ENCODE measurements around the gene CCN5. TPM values are rescaled to one million over a fixed set of nuclear protein-coding genes. Genes with fewer than 3 reads are reported as not detected.

Gene CCN5
- total RNA-seq, 1 donor from 2014 or later = not detected

GRCh38 chr20:44716309-44717106 lies 1.3 kb downstream of the CCN5 start:
- Histone ChIP-seq H3K4me3 (ENCODE audit: low read depth, low read length) (no peak overlapping the region), H3K36me3 (ENCODE audit: control insufficient read depth, insufficient read depth, low read length) (no peaks in the 10 kb centered on the region), H3K27me3 (ENCODE audit: control insufficient read depth, insufficient read depth, low read length) (no peaks in the 10 kb centered on the region)
- peak; percentile 40 for DNase-seq (ENCODE audit: low read depth)
- no peak for FAIRE-seq
- no peak for TF ChIP-seq CTCF (IDR thresholded peaks at IDR 0.05; ENCODE audit: insufficient read depth, low read length, severe bottlenecking)

- peak; percentile 30 for TF ChIP-seq CTCF (IDR thresholded peaks at IDR 0.05; ENCODE audit: insufficient read depth, low read length, severe bottlenecking)
- no peaks in the 10 kb centered on the region for H3K36me3 ChIP-seq (ENCODE audit: control insufficient read depth, insufficient read depth, low read length)
- DNase-seq (ENCODE audit: low read depth) (no peak), FAIRE-seq (no peak)
- no peaks in the 10 kb centered on the region for H3K27me3 ChIP-seq (ENCODE audit: control insufficient read depth, insufficient read depth, low read length)
- H3K4me3 ChIP-seq (ENCODE audit: low read depth, low read length) = no peak overlapping the region
Measured at GRCh38 chr20:44717986-44718385, 2.8 kb downstream of the CCN5 start.

GRCh38 chr20:44719841-44720240 lies 4.7 kb downstream of the CCN5 start:
- no peak for FAIRE-seq
- Histone ChIP-seq H3K36me3 (ENCODE audit: control insufficient read depth, insufficient read depth, low read length) (no peaks in the 10 kb centered on the region), H3K4me3 (ENCODE audit: low read depth, low read length) (no peak overlapping the region), H3K27me3 (ENCODE audit: control insufficient read depth, insufficient read depth, low read length) (no peaks in the 10 kb centered on the region)
- DNase-seq (ENCODE audit: low read depth) = no peak
- no peak for TF ChIP-seq CTCF (IDR thresholded peaks at IDR 0.05; ENCODE audit: insufficient read depth, low read length, severe bottlenecking)

- FAIRE-seq = no peak
- H3K27me3 ChIP-seq (ENCODE audit: control insufficient read depth, insufficient read depth, low read length) = no peaks in the 10 kb centered on the region
- DNase-seq (ENCODE audit: low read depth) = no peak
Measured at GRCh38 chr20:44720621-44720996, 5.4 kb downstream of the CCN5 start.

GRCh38 chr20:44720997-44721784 lies 6.0 kb downstream of the CCN5 start:
- Histone ChIP-seq H3K4me3 (ENCODE audit: low read depth, low read length) (no peak overlapping the region), H3K36me3 (ENCODE audit: control insufficient read depth, insufficient read depth, low read length) (no peaks in the 10 kb centered on the region), H3K27me3 (ENCODE audit: control insufficient read depth, insufficient read depth, low read length) (no peaks in the 10 kb centered on the region)
- TF ChIP-seq CTCF (IDR thresholded peaks at IDR 0.05; ENCODE audit: insufficient read depth, low read length, severe bottlenecking) = no peak
- DNase-seq (ENCODE audit: low read depth) (peak; percentile 80), FAIRE-seq (no peak)

More at GRCh38 chr20:44720621-44720996, 5.4 kb downstream of the CCN5 start:
- Histone ChIP-seq H3K4me3 (ENCODE audit: low read depth, low read length) (no peak overlapping the region), H3K36me3 (ENCODE audit: control insufficient read depth, insufficient read depth, low read length) (no peaks in the 10 kb centered on the region)
- TF ChIP-seq CTCF (IDR thresholded peaks at IDR 0.05; ENCODE audit: insufficient read depth, low read length, severe bottlenecking) = no peak
